HepG2 (cell line): ENCODE results near the gene SLC9A9. TPM values are rescaled to one million over a fixed set of nuclear protein-coding genes. Genes with fewer than 3 reads are reported as not detected.

Source experiments
- ATAC-seq: fragments of 200-7000 bp; cut with Tn5 transposase; 3 replicates; pipeline ENCODE4 v1.9.1; 2020; ENCODE audit warnings: mild to moderate bottlenecking, moderate library complexity
- BruUV-seq: library from RNA; stranded (reverse); fragments of 400-500 nt; replicated peaks from 2 replicates; lab custom pipeline; 2021; lab: Mats Ljungman, UMichigan
- CTCF ChIA-PET: fragments of 300-600 bp; formaldehyde crosslinking; extraction: SDS; loops from one replicate; lab custom pipeline; 2021; ENCODE audit warnings: low total read pairs, inconsistent platforms, low intra/inter-chr PET ratio; lab: Yijun Ruan, JAX
- POLR2A ChIA-PET: fragments of 350-600 bp; sonication (Branson Sonifier 250); formaldehyde crosslinking; loops from one replicate; lab custom pipeline; 2020; ENCODE audit warnings: antibody characterized with exemption, inconsistent platforms; lab: Yijun Ruan, JAX
- DNase-seq: peaks from one replicate; pipeline ENCODE4 v3.0.0-alpha.2; 2015; ENCODE audit warnings: low spot score
- FAIRE-seq: peaks from 3 replicates; lab custom pipeline; 2011; peaks lifted over from hg19 to GRCh38; lab: Jason Lieb, UNC
- H2AFZ ChIP-seq: one replicate; pipeline ENCODE4 v1.6.1; 2011; ENCODE audit warnings: low read length, inconsistent platforms
- H3K27ac ChIP-seq: fragments of 300-600 bp; 3 replicates; pipeline ENCODE4 v1.8.0; 2011; ENCODE audit warnings: mixed run types, mild to moderate bottlenecking, mixed read lengths, low read length, inconsistent platforms; ENCODE audit not compliant: insufficient read depth; ENCODE audit errors: extremely low read length
- H3K27me3 ChIP-seq, 2 experiments: fragments of 200-600 bp in 1 of 2; 2 replicates in 1 of 2; 3 replicates in 1 of 2; pipeline versions ENCODE4 v1.6.0 to v1.8.0; 2011; ENCODE audit warnings: low read length in 2 of 2, mild to moderate bottlenecking in 2 of 2, moderate library complexity in 2 of 2, inconsistent platforms in 1 of 2; ENCODE audit not compliant: insufficient read depth in 2 of 2, control insufficient read depth in 1 of 2
- H3K36me3 ChIP-seq, 2 experiments: fragments of 200-600 bp in 1 of 2; replicated peaks in 1 of 2; 2 replicates in 1 of 2; 3 replicates in 1 of 2; pipeline versions ENCODE4 v1.5.1 to v1.8.0; 2011; ENCODE audit warnings: low read length in 2 of 2, inconsistent platforms in 1 of 2; ENCODE audit not compliant: insufficient read depth in 2 of 2, control insufficient read depth in 1 of 2
- H3K4me1 ChIP-seq: 2 replicates; pipeline ENCODE4 v1.5.1; 2012; ENCODE audit warnings: low read length, inconsistent platforms; ENCODE audit not compliant: insufficient read depth
- H3K4me2 ChIP-seq: 2 replicates; pipeline ENCODE4 v1.6.0; 2011; ENCODE audit warnings: low read depth, low read length, inconsistent platforms
- H3K4me3 ChIP-seq, 3 experiments: fragments of 200-600 bp in 1 of 3; sonication (generic), shearing (Covaris generic) in 1 of 3; replicated peaks in 1 of 3; 2 replicates each; pipeline ENCODE4 v1.5.1; 2011 to 2016; ENCODE audit warnings: low read length in 3 of 3, inconsistent platforms in 2 of 3, low read depth in 2 of 3, mild to moderate bottlenecking in 2 of 3, control low read depth in 1 of 3, mixed read lengths in 1 of 3; ENCODE audit not compliant: insufficient read depth in 1 of 3
- H3K79me2 ChIP-seq: one replicate; pipeline ENCODE4 v1.6.1; 2011; ENCODE audit warnings: low read length, inconsistent platforms; ENCODE audit not compliant: insufficient read depth
- H3K9ac ChIP-seq: 2 replicates; pipeline ENCODE4 v1.6.0; 2011; ENCODE audit warnings: mild to moderate bottlenecking, low read depth, low read length, inconsistent platforms; ENCODE audit not compliant: insufficient read depth
- H3K9me3 ChIP-seq: 2 replicates; pipeline ENCODE4 v1.5.1; 2012; ENCODE audit warnings: mild to moderate bottlenecking, low read length
- H4K20me1 ChIP-seq: 2 replicates; pipeline ENCODE4 v1.6.0; 2011; ENCODE audit warnings: inconsistent platforms, mild to moderate bottlenecking, low read length, moderate library complexity; ENCODE audit not compliant: insufficient read depth
- ARID3A ChIP-seq: IDR thresholded peaks from 2 replicates; pipeline ENCODE4 v1.6.1; 2012; ENCODE audit warnings: low read depth, low read length, improper control_type of control experiment
- CERS6 ChIP-seq: sonication (generic); formaldehyde crosslinking; IDR thresholded peaks from 2 replicates; pipeline ENCODE4 v1.5.0; 2020; ENCODE audit warnings: missing genetic modification reagents
- KLF12 ChIP-seq: sonication (generic); formaldehyde crosslinking; IDR thresholded peaks from 2 replicates; pipeline ENCODE4 v1.4.0; 2020; ENCODE audit warnings: missing genetic modification reagents, borderline replicate concordance
- KLF15 ChIP-seq: sonication (generic); formaldehyde crosslinking; IDR thresholded peaks from 2 replicates; pipeline ENCODE4 v1.8.1; 2023; ENCODE audit warnings: borderline replicate concordance, mild to moderate bottlenecking, inconsistent platforms, missing genetic modification reagents, mixed read lengths
- MEIS1 ChIP-seq: sonication (generic); formaldehyde crosslinking; IDR thresholded peaks from 2 replicates; pipeline ENCODE4 v1.9.0; 2021; ENCODE audit warnings: mild to moderate bottlenecking, missing genetic modification reagents, moderate library complexity, borderline replicate concordance
- MLX ChIP-seq: IDR thresholded peaks from 2 replicates; pipeline ENCODE4 v1.6.1; 2016
- RERE ChIP-seq: IDR thresholded peaks from 2 replicates; pipeline ENCODE4 v1.6.1; 2016; ENCODE audit warnings: low read depth, missing genetic modification reagents, missing compliant biosample characterization
- RXRB ChIP-seq: IDR thresholded peaks from 2 replicates; pipeline ENCODE4 v1.6.1; 2016; ENCODE audit warnings: borderline replicate concordance, missing genetic modification reagents, missing compliant biosample characterization
- TOE1 ChIP-seq: sonication (generic); formaldehyde crosslinking; IDR thresholded peaks from 2 replicates; pipeline ENCODE4 v1.4.0; 2020; ENCODE audit warnings: mild to moderate bottlenecking, missing genetic modification reagents
- ZNF235 ChIP-seq: sonication (generic); formaldehyde crosslinking; IDR thresholded peaks from 2 replicates; pipeline ENCODE4 v1.8.1; 2023; ENCODE audit warnings: mild to moderate bottlenecking, missing genetic modification reagents, borderline replicate concordance
- ZNF513 ChIP-seq: sonication (generic); formaldehyde crosslinking; conservative IDR thresholded peaks from 2 replicates; pipeline ENCODE4 v1.5.0; 2020; ENCODE audit warnings: missing genetic modification reagents
- in situ Hi-C: cut with HindIII; loops from 2 replicates; pipeline ENCODE4 v1.10.0; 2017; ENCODE audit warnings: low pct_unique_long_range_greater_than_20kb; ENCODE audit not compliant: extremely low pct_ligation_motif_present
- intact Hi-C: fragments of 100-400 bp; cut with micrococcal nuclease; formaldehyde crosslinking; loops from one replicate; pipeline ENCODE4 v1.10.0; 2022; ENCODE audit not compliant: unreplicated experiment
- polyA plus RNA-seq, 8 experiments: library from polyadenylated mRNA; depleted of rRNA in 3 of 8; stranded (reverse) in 7 of 8; unstranded in 1 of 8; fragments of >200 nt; fragmentation: Illumina TruSeq in 4 of 8; extraction: Trizol in 4 of 8; gene quantifications; 2 replicates each; pipeline versions ENCODE4 v1.2.1 to v1.2.3, GENCODE V29; 2011 to 2016; ENCODE audit warnings: low read depth in 4 of 8, missing spikeins in 1 of 8, mixed read lengths in 1 of 8; ENCODE audit not compliant: insufficient read depth in 1 of 8
- total RNA-seq, 5 experiments: library from RNA; depleted of rRNA; stranded (reverse); fragments of >200 nt; fragmentation: Illumina TruSeq; extraction: Trizol; gene quantifications; 2 replicates each; pipeline ENCODE4 v1.2.3, GENCODE V29; 2016; ENCODE audit warnings: low read depth in 1 of 5

SLC9A9 gene
- total and polyA plus RNA-seq, 2 of the 13 experiments (the other 11 are each of a cell fraction or from before 2014, with no cell fraction given): not detected

- Histone ChIP-seq H2AFZ (no peak overlapping the region), H3K36me3 (no peaks in the 10 kb centered on the region), H3K9ac (no peak overlapping the region), H3K4me1 (no peaks in the 10 kb centered on the region), H3K27ac (no peak overlapping the region), H3K4me3 (no peak overlapping the region), H3K4me2 (no peak overlapping the region), H3K27me3 (no peaks in the 10 kb centered on the region), H3K9me3 (no peaks in the 10 kb centered on the region), H4K20me1 (no peaks in the 10 kb centered on the region), H3K79me2 (no peaks in the 10 kb centered on the region)
- in situ Hi-C loops: no loop called here
- no peak for FAIRE-seq
- no peak for ATAC-seq
- ChIA-PET POLR2A (no interaction called here), CTCF (no interaction called here)
- DNase-seq: no peak
- intact Hi-C loops: no loop called here
- BruUV-seq: no TSS peak
- TF ChIP-seq KLF12 (CRISPR knock-in tag): no peak
- TF ChIP-seq CERS6 (CRISPR knock-in tag): no peak
- no peak for TF ChIP-seq RERE (CRISPR knock-in tag)
- TF ChIP-seq ARID3A: no peak
- TF ChIP-seq RXRB (CRISPR knock-in tag): no peak
- no peak for TF ChIP-seq MLX (CRISPR knock-in tag)
- TF ChIP-seq ZNF513 (CRISPR knock-in tag): no peak
- TF ChIP-seq MEIS1 (CRISPR knock-in tag): no peak
- TF ChIP-seq ZNF235 (CRISPR knock-in tag): no peak
- no peak for TF ChIP-seq TOE1 (CRISPR knock-in tag)
- TF ChIP-seq KLF15 (CRISPR knock-in tag): no peak
These were observed 235.0 kb downstream of the SLC9A9 start for GRCh38 chr3:143613226-143613625.
